Measurements from ENCODE around the gene NLGN1.
"Not testable (repeated sequence)": the region's sequence is repeated elsewhere in the genome, so short reads cannot be mapped to it uniquely, and the experiment has no call there.

The NLGN1 gene

GRCh38 chr3:173430576-173430975 lies 33.0 kb downstream of the NLGN1 start:
- DNase-seq: no peak

- DNase-seq: no peak
Observed at GRCh38 chr3:173439004-173439403, 41.5 kb downstream of the NLGN1 start.

GRCh38 chr3:173440514-173440913 lies 43.0 kb downstream of the NLGN1 start:
- DNase-seq: no peak

- not testable (repeated sequence) for DNase-seq
Observed at GRCh38 chr3:173451561-173451960, 54.0 kb downstream of the NLGN1 start.

DNA sequence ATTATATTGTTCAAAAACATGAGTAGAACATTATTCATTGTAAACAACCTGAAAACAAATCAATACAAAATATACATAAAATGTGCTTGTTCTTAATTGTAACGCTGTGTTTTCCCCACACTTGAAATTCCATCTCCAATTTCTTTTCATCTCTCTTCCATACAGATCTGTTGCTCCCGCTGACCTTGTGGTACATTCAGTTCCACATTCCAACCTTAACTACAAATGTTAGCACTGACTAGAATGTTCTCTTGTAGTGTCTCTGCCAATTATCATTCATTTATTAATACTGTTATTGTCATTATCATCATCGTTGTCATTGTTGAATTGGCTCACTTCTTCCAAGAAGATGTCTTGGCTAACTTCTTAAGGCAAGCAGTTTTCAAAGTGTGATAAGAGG lies 65.7 kb downstream of the NLGN1 start:
- DNase-seq: no peak

DNA sequence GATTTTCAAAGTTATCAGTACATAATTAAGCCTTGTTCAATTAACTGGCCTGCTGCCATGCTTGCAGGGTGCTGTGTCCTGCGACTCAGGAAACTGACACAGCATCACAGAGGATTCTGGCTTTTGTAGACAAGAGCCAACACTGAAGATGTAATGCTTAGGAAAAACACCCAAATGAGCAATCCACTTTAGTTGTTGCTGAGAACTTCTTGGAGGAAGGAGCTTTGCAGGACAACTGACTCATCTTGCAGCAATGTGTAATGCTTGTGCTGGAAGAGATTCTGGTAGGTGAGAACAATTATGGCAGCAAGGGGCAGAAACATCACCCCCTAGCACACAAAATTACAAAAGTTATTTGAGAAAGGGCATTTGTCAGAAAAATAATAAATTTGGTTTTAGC lies 67.6 kb downstream of the NLGN1 start:
- DNase-seq: no peak

- no peak for DNase-seq
Observed at GRCh38 chr3:173465898-173466678, 68.5 kb downstream of the NLGN1 start.

GRCh38 chr3:173467501-173467900 lies 70.0 kb downstream of the NLGN1 start:
- no peak for DNase-seq

DNA sequence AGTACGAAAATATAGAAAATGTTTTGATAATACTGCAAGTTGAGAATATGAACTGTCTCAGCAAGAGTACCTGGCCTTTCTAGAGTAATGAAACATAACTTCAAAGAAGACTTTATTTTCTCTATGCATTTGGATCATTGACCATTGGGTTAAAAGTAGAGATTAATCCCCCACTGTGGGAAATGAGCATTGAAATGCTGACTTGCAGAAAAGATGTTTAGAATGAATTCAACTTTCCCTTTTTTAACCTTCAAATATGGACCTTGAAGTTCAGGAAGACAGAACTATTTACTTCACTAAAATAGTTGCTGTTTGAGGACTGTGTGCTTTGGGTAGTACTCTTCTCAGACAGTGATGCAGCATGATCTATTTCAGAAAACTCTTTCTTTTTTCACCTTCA lies 75.7 kb downstream of the NLGN1 start:
- DNase-seq: no peak

- DNase-seq: no peak
Observed at GRCh38 chr3:173479301-173479700, 81.8 kb downstream of the NLGN1 start.

DNA sequence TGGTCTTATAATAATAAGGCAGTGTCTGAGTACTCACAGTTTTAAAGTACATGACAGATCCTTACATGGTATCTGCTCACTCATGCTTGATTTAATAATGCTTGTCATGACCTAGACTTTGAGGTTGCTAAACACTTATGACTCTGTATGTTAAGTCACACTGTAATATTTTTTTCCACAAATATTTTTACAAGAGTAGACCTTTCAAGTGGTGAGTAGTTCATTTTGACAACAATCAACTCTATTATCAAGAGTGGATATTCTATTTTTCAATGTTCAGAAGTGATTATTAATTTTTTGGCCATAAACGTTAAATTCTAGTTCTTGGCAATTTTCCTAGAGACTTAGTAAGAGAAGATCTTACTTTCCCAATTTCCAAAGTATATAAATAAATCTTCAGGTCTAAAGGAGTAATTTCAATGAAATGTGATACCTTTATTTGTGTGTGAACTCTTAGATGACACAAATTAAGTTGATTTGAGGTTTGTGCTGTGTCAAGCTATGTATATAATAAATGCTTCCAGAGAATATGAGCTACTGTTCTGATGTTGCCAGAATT lies 104.5 kb downstream of the NLGN1 start:
- DNase-seq: no peak

GRCh38 chr3:173502983-173503568 lies 105.5 kb downstream of the NLGN1 start:
- no peak for DNase-seq

DNA sequence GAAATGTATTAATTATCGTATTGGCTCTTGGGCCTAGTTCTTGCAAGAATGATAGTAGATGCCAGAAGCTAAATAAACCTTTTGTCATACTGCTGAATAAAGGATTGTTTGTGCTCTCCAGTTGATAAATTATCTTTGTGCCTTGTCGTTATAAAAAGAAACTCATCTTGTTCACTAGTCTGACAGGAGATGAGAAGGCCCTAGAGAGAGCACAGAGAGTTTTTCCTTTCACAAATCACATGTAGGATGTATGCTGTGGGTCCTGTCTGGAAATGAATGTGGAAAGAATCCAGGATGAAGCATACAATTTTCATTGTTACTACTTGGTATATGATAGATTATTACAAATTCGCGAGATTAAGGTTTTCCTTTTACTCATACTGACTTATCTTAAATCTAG lies 113.0 kb downstream of the NLGN1 start:
- no peak for DNase-seq

- no peak for DNase-seq
Observed at GRCh38 chr3:173513123-173513522, 115.6 kb downstream of the NLGN1 start.

GRCh38 chr3:173529062-173529711 lies 131.6 kb downstream of the NLGN1 start:
- no peak for DNase-seq

DNA sequence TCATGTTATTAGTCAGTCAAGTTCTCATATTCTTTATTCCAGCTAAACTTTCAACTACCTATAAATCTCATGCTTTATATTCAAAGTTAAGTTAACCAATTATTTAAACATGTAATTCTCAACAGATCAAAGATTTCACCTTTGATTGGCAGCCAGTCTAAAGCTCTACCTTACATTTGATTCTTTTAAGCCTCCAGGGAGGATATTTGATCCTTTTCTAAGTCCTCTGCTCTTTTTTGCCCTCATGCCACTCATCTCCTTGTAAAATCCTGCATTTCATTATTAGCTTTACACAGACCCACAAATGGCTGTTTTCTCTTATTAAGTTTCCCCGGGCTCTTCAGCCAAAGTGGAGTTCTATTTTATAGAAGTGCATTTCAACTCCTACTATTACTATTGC lies 134.1 kb downstream of the NLGN1 start:
- DNase-seq: no peak

DNA sequence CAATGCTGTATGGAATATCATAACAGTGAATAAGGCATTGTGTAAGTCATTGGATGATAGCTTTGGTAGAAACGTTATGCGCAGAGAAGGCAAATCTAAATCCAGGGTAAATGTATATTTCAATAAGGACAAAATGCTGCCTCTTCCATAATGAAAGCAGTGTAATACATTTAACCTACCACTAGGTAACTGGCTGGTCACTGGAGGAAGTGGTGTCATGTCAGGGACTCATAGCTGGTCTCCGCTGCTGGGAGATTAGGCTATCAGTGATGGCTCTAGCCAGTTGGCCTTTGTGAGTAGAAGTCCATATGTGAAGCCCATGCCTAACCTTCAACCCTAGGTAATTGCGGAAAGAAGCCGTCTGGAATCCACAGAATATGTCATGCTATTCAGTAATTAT lies 140.9 kb downstream of the NLGN1 start:
- DNase-seq: no peak

- DNase-seq: not testable (repeated sequence)
Observed at GRCh38 chr3:173545590-173545989, 148.0 kb downstream of the NLGN1 start.

GRCh38 chr3:173547070-173547469 lies 149.5 kb downstream of the NLGN1 start:
- DNase-seq: no peak

DNA sequence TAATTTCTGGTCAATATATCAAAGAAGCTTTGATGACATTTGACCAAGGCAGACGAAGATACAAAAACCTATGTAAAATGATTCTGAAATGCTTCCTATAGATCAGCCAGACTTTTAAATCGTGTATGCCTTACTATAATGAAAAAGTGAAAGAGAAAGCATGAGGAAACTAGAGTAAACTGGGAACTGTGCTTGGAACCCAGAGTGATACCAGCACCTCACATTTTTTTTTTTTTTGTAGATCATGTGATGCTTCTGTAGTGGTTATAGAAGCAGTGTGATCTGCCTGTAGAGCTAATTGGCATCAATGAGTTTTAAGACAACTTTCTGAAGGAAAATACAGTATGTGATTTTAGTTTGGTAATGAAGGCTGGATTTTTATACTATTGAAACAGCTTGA lies 150.7 kb downstream of the NLGN1 start:
- no peak for DNase-seq

- DNase-seq: no peak
Observed at GRCh38 chr3:173552526-173552925, 155.0 kb downstream of the NLGN1 start.

- DNase-seq: no peak
Observed at GRCh38 chr3:173553635-173554280, 156.2 kb downstream of the NLGN1 start.

DNA sequence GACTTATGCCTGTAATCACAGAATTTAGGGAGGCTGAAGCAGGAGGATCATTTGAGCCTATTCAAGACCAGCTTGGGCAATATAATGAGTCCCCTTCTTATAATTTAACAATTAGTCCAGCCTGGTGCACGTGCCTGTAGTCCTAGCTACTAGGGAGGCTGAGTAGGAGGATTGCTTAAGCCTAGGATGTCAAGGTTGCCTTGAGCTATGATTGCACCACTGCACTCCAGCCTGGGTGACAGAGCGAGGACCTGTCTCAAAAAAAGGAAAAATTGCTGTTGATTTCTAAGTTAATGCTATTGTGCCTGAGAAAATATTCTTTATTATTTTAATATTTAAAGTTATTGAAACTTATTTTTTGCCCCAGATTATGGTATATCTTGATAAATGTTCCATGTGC lies 159.0 kb downstream of the NLGN1 start:
- DNase-seq: no peak

All from activated CD4-positive, alpha-beta T cell treated with anti-CD3 and anti-CD28 coated beads, Interleukin-2, amount 50 U/mL, for 48 hours (primary cell).